ENCODE results near the gene FGF12.

GRCh38 chr3:192489579-192489978 lies 237.8 kb downstream of the FGF12 start:
- TF ChIP-seq, protein P1, sequence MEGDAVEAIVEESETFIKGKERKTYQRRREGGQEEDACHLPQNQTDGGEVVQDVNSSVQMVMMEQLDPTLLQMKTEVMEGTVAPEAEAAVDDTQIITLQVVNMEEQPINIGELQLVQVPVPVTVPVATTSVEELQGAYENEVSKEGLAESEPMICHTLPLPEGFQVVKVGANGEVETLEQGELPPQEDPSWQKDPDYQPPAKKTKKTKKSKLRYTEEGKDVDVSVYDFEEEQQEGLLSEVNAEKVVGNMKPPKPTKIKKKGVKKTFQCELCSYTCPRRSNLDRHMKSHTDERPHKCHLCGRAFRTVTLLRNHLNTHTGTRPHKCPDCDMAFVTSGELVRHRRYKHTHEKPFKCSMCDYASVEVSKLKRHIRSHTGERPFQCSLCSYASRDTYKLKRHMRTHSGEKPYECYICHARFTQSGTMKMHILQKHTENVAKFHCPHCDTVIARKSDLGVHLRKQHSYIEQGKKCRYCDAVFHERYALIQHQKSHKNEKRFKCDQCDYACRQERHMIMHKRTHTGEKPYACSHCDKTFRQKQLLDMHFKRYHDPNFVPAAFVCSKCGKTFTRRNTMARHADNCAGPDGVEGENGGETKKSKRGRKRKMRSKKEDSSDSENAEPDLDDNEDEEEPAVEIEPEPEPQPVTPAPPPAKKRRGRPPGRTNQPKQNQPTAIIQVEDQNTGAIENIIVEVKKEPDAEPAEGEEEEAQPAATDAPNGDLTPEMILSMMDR (IDR thresholded peaks at IDR 0.05) = no peak
- no peak for TF ChIP-seq EZH2 (IDR thresholded peaks at IDR 0.05; ENCODE audit: borderline replicate concordance, insufficient read depth, low read depth, low read length, poor library complexity, severe bottlenecking)
